ENCODE measurements around the gene BEAN1. TPM values are rescaled to one million over a fixed set of nuclear protein-coding genes. Genes with fewer than 3 reads are reported as not detected.

Gene BEAN1
- total RNA-seq, 1 donor from 2014 or later = not detected

GRCh38 chr16:66521252-66521713, 94.2 kb downstream of the BEAN1 start:
- no peaks in the 10 kb centered on the region for H3K9me3 ChIP-seq
- H3K27ac ChIP-seq = peak overlapping the region; percentile 98 to 99
- peaks cover 14 to 31% of the 10 kb centered on the region in 2 donors for H3K4me1 ChIP-seq

GRCh38 chr16:66521951-66522771, 95.1 kb downstream of the BEAN1 start:
- intact Hi-C loops (cut with DNase I) = no loop called here
- H3K27me3 ChIP-seq = no peaks in the 10 kb centered on the region
- no peak for DNase-seq (ENCODE audit: low spot score in 2 of 2)
- no peak overlapping the region for H3K4me3 ChIP-seq
- peaks cover 9 to 26% of the 10 kb centered on the region in 2 donors for H3K4me1 ChIP-seq
- peak overlapping the region; percentile 98 to 99 for H3K27ac ChIP-seq
- TF ChIP-seq CTCF (IDR thresholded peaks at IDR 0.05) = no peak
- H3K36me3 ChIP-seq = peaks cover 19 to 24% of the 10 kb centered on the region in 2 donors
- H3K9me3 ChIP-seq = no peaks in the 10 kb centered on the region

More at GRCh38 chr16:66521252-66521713, 94.2 kb downstream of the BEAN1 start:
- no peak overlapping the region for H3K4me3 ChIP-seq
- H3K27me3 ChIP-seq = no peaks in the 10 kb centered on the region
- peaks cover 15% of the 10 kb centered on the region in 2 donors for H3K36me3 ChIP-seq
- DNase-seq (ENCODE audit: low spot score in 2 of 2) = no peak
- TF ChIP-seq CTCF (IDR thresholded peaks at IDR 0.05) = no peak
- intact Hi-C loops (cut with DNase I) = no loop called here

GRCh38 chr16:66522816-66523590, 95.9 kb downstream of the BEAN1 start:
- no peak overlapping the region for H3K4me3 ChIP-seq
- peaks cover 23 to 31% of the 10 kb centered on the region in 2 donors for H3K36me3 ChIP-seq
- no peak for DNase-seq (ENCODE audit: low spot score in 2 of 2)
- H3K27ac ChIP-seq = peak overlapping the region; percentile 98 to 99
- peaks cover 2 to 18% of the 10 kb centered on the region in 2 donors for H3K4me1 ChIP-seq
- intact Hi-C loops (cut with DNase I) = no loop called here
- TF ChIP-seq CTCF (IDR thresholded peaks at IDR 0.05) = no peak
- no peaks in the 10 kb centered on the region for H3K9me3 ChIP-seq
- no peaks in the 10 kb centered on the region for H3K27me3 ChIP-seq

GRCh38 chr16:66523861-66524354, 96.8 kb downstream of the BEAN1 start:
- Histone ChIP-seq H3K4me1 (peaks cover 0 to 14% of the 10 kb centered on the region in 2 donors), H3K27me3 (no peaks in the 10 kb centered on the region), H3K4me3 (no peak overlapping the region), H3K27ac (peak overlapping the region; percentile 98 to 99), H3K36me3 (peaks cover 32 to 41% of the 10 kb centered on the region in 2 donors), H3K9me3 (no peaks in the 10 kb centered on the region)
- intact Hi-C loops (cut with DNase I) = no loop called here
- DNase-seq (ENCODE audit: low spot score in 2 of 2) = no peak
- no peak for TF ChIP-seq CTCF (IDR thresholded peaks at IDR 0.05)

GRCh38 chr16:66524601-66525164, 97.6 kb downstream of the BEAN1 start:
- TF ChIP-seq CTCF (IDR thresholded peaks at IDR 0.05) = peak in 1 of 3 experiments; percentile 15
- Histone ChIP-seq H3K27me3 (no peaks in the 10 kb centered on the region), H3K4me3 (no peak overlapping the region), H3K9me3 (no peaks in the 10 kb centered on the region), H3K4me1 (peaks cover 0 to 14% of the 10 kb centered on the region in 2 donors), H3K27ac (peak overlapping the region; percentile 42 to 98), H3K36me3 (peaks cover 40 to 48% of the 10 kb centered on the region in 2 donors)
- DNase-seq (ENCODE audit: low spot score in 2 of 2) = peak in 1 of 2 donors; percentile 70
- intact Hi-C loops (cut with DNase I) = no loop called here

All from ascending aorta (tissue), 2 donors.